HCEC 1CT (cell line): ENCODE data around the gene AMN1.

Experiments
- DNase-seq: peaks from one replicate; pipeline ENCODE4 v3.0.0-alpha.2; 2017

AMN1 gene

DNA sequence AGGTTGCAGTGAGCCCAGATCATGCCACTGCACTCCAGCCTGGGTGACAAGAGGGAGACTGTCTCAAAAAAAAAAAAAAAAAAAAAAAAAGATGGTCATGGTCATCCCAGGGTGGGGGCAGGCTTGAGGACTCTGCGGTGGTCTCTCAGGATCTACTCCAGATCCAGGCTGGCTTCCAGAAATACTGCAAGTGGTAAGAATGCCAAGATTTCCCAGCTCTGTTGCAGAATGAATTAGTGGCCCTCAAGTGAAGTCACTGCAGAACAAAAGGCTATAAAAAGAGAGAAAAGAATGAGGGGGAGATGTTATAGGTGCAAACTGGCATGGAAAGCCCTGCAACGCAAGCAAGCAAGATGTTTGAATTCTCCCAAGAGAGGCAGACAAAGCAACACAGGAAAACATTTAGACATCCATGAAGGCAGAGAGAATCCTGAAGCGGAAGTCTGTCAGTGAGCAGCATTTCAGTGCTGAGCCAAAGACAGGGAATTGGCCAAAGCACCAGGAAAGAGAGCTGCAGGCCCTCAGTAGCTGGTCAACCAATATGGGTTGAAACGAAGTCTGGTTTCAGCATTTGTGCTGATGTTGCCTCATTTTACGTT is 101.3 kb downstream of the AMN1 start:
- DNase-seq: no peak

GRCh38 chr12:31626270-31626995 is 102.4 kb downstream of the AMN1 start:
- no peak for DNase-seq

- no peak for DNase-seq
Measured at GRCh38 chr12:31622038-31622437, 106.8 kb downstream of the AMN1 start.
